Spinal cord (tissue), 10 donors: ENCODE results near the gene ADAM10. TPM values are rescaled to one million over a fixed set of nuclear protein-coding genes. Genes with fewer than 3 reads are reported as not detected.

Experiments used
- DNase-seq, 6 donors: peaks; one replicate each; pipeline versions ENCODE4 v3.0.0 to v3.0.0-alpha.2; 2013 to 2015; ENCODE audit warnings: low spot score in 6 of 6, low read depth in 4 of 6
- H3K27ac ChIP-seq: one replicate; pipeline ENCODE4 v1.5.1; 2013; ENCODE audit warnings: low read depth, low read length, control low read depth
- H3K27me3 ChIP-seq: one replicate; pipeline ENCODE4 v1.6.1; 2013; ENCODE audit warnings: low read length; ENCODE audit not compliant: control insufficient read depth, insufficient read depth
- H3K36me3 ChIP-seq: one replicate; pipeline ENCODE4 v1.6.1; 2013; ENCODE audit warnings: low read length; ENCODE audit not compliant: control insufficient read depth, insufficient read depth
- H3K4me1 ChIP-seq: one replicate; pipeline ENCODE4 v1.6.1; 2013; ENCODE audit warnings: low read length; ENCODE audit not compliant: control insufficient read depth, insufficient read depth
- H3K4me3 ChIP-seq: one replicate; pipeline ENCODE4 v1.5.1; 2013; ENCODE audit warnings: low read depth, low read length, control low read depth
- H3K9me3 ChIP-seq: one replicate; pipeline ENCODE4 v1.6.1; 2013; ENCODE audit warnings: low read length; ENCODE audit not compliant: control insufficient read depth, insufficient read depth
- WGBS: methylation state at CpG from one replicate; pipeline ENCODE4 v1.1.5; 2013; ENCODE audit warnings: missing lambda C conversion rate; ENCODE audit not compliant: insufficient coverage; 5-methylcytosine and 5-hydroxymethylcytosine counted together
- polyA plus RNA-seq, 2 donors: library from polyadenylated mRNA; unstranded; fragments of 120-200 nt; gene quantifications; one replicate each; pipeline ENCODE4 v1.2.1, GENCODE V29; 2013; ENCODE audit not compliant: insufficient read length in 2 of 2
- total RNA-seq, 2 donors: library from RNA; depleted of rRNA in 1 of 2; stranded (reverse); fragments of 120-200 nt in 1 of 2; fragments of >200 nt in 1 of 2; gene quantifications; one replicate each; pipeline versions ENCODE4 v1.2.3 to v1.2.4, GENCODE V29; 2013 to 2014
- donor health status: healthy.

ADAM10 gene
- total and polyA plus RNA-seq, 4 donors, result 67.2 to 119 (median 97.8) TPM

DNA sequence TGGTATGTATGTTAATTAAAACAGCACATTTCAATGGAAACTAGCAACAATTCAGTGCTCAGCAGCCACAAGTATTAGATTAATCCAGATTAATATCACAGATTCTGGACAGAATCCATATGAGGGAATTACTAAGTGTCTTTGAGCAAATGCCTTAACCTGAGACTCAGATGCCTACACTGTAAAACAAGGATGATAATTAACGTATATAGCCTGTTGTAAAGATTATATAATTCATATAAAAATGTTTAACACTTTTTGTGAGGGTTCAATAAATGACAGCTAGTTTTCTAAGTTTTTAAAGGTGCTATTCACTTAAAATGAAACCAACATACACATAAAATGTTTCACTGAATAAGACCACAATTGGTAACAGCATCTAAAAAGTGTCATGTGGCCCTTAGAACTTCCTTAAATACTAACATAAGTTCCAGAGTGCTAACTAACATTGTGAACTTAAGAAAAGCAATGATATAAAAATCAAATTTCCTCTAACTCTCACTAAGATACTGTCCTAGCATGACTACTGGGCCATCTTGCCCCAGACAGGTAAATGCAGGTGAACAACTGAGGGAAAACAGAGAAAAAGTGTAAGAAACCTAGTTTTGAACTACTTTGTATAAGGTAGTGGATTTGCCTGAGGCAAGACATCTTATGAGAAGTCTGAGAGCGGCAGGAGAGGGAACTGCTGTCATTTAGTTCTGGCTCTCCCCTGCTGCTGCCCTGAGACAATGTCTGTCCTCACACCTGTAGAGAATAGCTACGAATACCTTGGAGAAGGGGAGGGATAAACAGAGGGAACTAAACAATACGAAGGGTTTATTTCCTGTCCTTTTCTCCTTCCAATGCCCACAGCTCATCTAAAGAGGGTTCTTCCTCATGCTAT is 151.3 kb downstream of the ADAM10 start:
- H3K9me3 ChIP-seq, result no peaks in the 10 kb centered on the region
- WGBS, result 100% methylated on average over 1 of the region's 4 CpGs
- H3K27me3 ChIP-seq, result no peaks in the 10 kb centered on the region
- no peak for DNase-seq
- H3K4me3 ChIP-seq, result no peak overlapping the region
- peaks cover 3% of the 10 kb centered on the region for H3K36me3 ChIP-seq
- H3K27ac ChIP-seq, result no peak overlapping the region
- no peaks in the 10 kb centered on the region for H3K4me1 ChIP-seq

DNA sequence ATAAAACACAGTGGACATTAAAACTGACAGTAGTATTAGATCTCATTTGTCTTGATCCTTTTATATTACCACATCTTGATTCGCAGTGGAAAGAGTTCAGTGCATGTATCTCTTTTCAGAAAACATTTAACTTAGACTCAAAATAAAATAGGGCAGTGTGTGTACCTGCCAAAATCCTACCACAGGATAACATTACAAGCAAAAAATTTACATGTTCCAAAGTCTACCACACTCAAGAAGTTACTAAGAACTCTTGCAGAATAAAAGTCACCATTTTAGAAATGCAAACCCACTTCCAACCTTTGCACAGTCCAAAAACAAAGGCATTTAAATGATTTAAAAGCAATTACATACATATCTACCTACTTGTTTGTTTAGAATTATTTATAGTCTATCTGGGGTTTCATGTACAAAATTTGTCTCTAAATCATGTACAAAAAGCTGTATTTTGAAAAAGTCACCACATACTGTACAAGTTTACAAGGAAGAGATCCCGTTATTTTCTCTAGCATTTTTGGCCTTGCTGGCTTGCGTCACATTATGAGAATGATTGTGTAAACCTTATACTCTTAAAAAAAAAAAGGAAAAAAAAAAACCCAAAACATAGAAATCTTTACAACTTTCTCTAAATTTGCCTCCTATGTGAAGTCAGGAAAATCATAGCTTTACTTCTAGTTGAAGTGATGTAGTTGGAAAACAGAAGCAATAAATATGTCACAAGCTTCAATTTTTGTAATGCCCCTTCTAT is 153.8 kb downstream of the ADAM10 start:
- Histone ChIP-seq H3K4me3 (no peak overlapping the region), H3K36me3 (no peaks in the 10 kb centered on the region), H3K9me3 (no peaks in the 10 kb centered on the region), H3K4me1 (no peaks in the 10 kb centered on the region), H3K27ac (no peak overlapping the region), H3K27me3 (no peaks in the 10 kb centered on the region)
- DNase-seq, result no peak
- WGBS, result no CpG with 5 or more reads among the region's 3 CpGs

DNA sequence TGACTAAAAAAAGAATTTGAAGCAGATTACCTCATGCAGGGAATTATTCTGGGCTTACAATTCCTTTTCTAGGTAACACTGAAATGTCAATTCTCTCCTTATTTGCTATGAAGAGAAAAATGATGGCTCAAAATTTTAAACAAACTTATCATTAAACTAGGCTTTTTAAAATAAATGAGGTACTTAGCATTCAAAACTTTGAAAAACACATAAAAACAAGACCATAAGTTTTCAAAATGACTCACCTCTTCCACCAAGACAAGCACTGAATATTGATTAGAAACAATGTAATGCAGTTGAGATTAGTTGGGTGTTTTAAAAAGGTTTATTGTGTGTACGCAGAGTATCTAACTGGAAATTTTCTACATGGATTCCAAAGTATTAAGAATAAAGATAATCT is 154.6 kb downstream of the ADAM10 start:
- H3K27ac ChIP-seq, result no peak overlapping the region
- WGBS, result no CpG with 5 or more reads among the region's 1 CpG

DNA sequence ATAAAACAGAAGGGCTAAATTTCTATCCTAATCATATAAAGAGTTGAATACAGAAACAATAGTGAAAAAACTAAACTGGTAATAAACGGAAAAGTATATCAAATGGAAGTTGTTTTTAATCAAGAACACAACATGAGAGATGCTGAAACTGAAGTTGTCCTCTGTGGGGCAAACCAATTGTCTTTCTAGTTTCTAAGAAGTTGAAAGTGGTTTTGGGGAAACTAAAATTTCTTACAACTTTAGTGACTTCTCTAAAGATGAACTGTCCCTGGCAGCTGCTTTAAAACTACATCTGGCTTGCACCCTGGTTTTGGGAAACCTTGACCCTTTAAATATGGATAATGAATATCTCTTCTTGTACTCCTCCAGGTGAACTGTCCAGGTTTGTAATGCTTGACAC is 155.6 kb downstream of the ADAM10 start:
- Histone ChIP-seq H3K27ac (no peak overlapping the region), H3K4me3 (no peak overlapping the region), H3K36me3 (no peaks in the 10 kb centered on the region), H3K27me3 (no peaks in the 10 kb centered on the region), H3K9me3 (no peaks in the 10 kb centered on the region), H3K4me1 (no peaks in the 10 kb centered on the region)
- WGBS, result no CpG with 5 or more reads among the region's 1 CpG
- DNase-seq, result no peak

More for the DNA sequence above, 154.6 kb downstream of the ADAM10 start:
- no peaks in the 10 kb centered on the region for H3K27me3 ChIP-seq
- no peaks in the 10 kb centered on the region for H3K36me3 ChIP-seq
- no peak overlapping the region for H3K4me3 ChIP-seq
- no peaks in the 10 kb centered on the region for H3K4me1 ChIP-seq
- H3K9me3 ChIP-seq, result no peaks in the 10 kb centered on the region
- DNase-seq, result no peak

DNA sequence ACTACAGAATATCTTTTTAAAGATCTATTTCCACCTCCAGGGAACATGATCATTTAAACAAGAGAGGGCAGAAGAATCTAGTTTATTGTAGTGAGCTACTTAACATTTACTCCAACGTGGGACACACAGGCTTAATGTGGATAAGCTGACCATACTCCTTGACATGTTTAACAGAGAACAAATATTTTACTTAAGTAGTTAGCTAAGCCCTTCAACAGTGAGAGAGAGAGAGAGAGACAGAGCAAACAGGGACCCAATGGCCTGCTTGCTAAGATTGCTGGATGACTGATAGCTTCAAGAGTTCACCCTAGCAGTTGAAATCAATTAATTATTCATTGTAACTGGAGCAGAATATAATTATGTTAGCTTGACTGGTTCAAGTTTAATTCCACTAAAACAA is 158.6 kb downstream of the ADAM10 start:
- DNase-seq, result peak in 1 of 6 donors; percentile 20
- Histone ChIP-seq H3K27ac (no peak overlapping the region), H3K27me3 (no peaks in the 10 kb centered on the region), H3K9me3 (no peaks in the 10 kb centered on the region), H3K4me3 (no peak overlapping the region), H3K36me3 (no peaks in the 10 kb centered on the region), H3K4me1 (no peaks in the 10 kb centered on the region)
- no CpG with 5 or more reads among the region's 1 CpG for WGBS

DNA sequence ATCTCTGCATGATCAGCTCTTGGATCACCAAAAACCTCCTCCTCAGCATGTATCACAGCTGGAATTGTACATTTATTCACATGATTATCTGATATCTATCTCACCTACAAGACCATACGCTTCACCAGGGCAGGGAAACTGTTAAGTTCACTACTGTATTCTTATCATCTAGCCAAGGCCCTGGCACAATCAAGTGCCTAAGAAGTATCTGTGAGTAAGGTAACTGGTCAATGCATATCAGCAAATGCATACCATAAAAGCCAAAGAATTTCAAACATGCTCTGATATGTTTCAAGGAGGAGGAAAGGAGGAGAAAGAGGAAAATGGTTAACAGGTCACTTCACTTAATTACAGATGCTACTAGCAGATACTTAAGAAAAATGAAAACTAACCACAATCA is 159.3 kb downstream of the ADAM10 start:
- Histone ChIP-seq H3K4me3 (no peak overlapping the region), H3K9me3 (no peaks in the 10 kb centered on the region), H3K27me3 (no peaks in the 10 kb centered on the region), H3K27ac (no peak overlapping the region), H3K36me3 (no peaks in the 10 kb centered on the region), H3K4me1 (no peaks in the 10 kb centered on the region)
- WGBS, result no CpG with 5 or more reads among the region's 1 CpG
- no peak for DNase-seq

DNA sequence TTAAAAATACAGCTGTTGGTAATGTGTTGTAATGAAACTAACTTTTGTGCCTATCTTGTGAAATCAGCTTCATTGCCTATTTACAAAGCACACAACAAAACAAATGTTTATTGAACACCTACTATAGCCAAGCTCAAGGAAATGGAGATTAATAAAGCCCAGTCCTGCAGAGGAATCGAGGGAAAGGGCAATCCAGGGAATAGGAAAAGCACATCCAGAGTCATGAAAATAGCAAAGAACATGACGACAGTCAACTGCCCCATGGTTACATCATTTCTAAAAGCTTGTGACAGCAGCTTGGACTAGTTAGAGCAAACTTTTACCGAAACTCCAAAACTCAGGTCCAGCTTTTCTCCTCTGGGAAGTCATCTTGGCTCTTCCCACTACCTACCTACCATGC is 160.5 kb downstream of the ADAM10 start:
- no peaks in the 10 kb centered on the region for H3K27me3 ChIP-seq
- no peak for DNase-seq
- no peak overlapping the region for H3K4me3 ChIP-seq
- no peaks in the 10 kb centered on the region for H3K4me1 ChIP-seq
- no peaks in the 10 kb centered on the region for H3K36me3 ChIP-seq
- H3K9me3 ChIP-seq, result no peaks in the 10 kb centered on the region
- H3K27ac ChIP-seq, result no peak overlapping the region
- WGBS, result 90% methylated on average over 3 of the region's 3 CpGs

DNA sequence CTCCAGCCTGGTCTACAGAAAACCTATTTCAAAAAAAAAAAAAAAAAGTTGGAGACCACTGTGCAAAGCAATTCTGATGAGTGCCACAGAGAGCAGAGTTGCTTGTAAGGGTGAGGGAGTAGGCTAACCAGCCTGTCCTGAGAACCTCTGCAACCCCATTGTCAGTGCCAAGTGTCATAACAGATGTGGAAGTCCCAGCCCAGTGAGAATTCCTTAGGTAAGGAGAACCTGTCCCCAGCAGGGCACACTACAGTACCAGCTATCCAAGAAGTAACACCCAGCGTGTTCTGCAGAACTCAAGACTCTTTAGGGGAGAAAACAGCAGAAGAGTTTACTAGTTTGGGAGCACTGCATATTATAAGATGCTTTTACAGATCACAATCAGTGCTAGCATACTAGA is 161.4 kb downstream of the ADAM10 start:
- WGBS, result no CpG with 5 or more reads among the region's 1 CpG
- DNase-seq, result no peak
- Histone ChIP-seq H3K27ac (no peak overlapping the region), H3K4me1 (no peaks in the 10 kb centered on the region), H3K9me3 (peaks cover 2% of the 10 kb centered on the region), H3K36me3 (no peaks in the 10 kb centered on the region), H3K4me3 (no peak overlapping the region), H3K27me3 (no peaks in the 10 kb centered on the region)

DNA sequence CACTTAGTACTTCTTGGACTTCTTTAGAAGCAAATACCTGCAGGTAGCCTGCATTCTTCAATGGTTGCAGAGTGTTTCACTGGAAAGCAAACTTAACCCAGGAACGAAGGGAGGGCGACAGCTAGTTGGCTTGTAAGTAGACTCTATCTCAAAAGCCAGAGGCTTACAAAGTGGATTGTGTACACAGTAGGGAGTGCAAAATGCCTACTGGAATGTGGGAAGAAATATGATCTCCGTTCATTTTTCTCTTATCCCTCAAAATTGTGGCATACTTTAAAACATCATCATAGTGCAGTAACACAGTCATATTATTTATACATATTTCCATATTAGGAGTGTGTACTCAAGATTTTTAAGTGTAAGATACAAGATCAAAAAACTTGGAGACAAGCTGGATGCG is 162.0 kb downstream of the ADAM10 start:
- 100% methylated on average over 1 of the region's 4 CpGs for WGBS
- Histone ChIP-seq H3K27me3 (no peaks in the 10 kb centered on the region), H3K4me1 (no peaks in the 10 kb centered on the region), H3K9me3 (peaks cover 2% of the 10 kb centered on the region), H3K36me3 (no peaks in the 10 kb centered on the region), H3K27ac (no peak overlapping the region), H3K4me3 (no peak overlapping the region)
- no peak for DNase-seq
